Occipital lobe (tissue), 2 donors: ENCODE measurements around the gene MORN1. TPM values are rescaled to one million over a fixed set of nuclear protein-coding genes. Genes with fewer than 3 reads are reported as not detected.

Experiments
- DNase-seq: peaks from one replicate; lab custom pipeline; 2025; lab: John Stamatoyannopoulos, UW
- total RNA-seq: library from RNA; depleted of rRNA; stranded (reverse); fragments of >200 nt; gene quantifications from one replicate; pipeline ENCODE4 v1.2.3, GENCODE V29; 2014

The MORN1 gene
- total RNA-seq, 1 donor from 2014 or later = 13.1 TPM

DNA sequence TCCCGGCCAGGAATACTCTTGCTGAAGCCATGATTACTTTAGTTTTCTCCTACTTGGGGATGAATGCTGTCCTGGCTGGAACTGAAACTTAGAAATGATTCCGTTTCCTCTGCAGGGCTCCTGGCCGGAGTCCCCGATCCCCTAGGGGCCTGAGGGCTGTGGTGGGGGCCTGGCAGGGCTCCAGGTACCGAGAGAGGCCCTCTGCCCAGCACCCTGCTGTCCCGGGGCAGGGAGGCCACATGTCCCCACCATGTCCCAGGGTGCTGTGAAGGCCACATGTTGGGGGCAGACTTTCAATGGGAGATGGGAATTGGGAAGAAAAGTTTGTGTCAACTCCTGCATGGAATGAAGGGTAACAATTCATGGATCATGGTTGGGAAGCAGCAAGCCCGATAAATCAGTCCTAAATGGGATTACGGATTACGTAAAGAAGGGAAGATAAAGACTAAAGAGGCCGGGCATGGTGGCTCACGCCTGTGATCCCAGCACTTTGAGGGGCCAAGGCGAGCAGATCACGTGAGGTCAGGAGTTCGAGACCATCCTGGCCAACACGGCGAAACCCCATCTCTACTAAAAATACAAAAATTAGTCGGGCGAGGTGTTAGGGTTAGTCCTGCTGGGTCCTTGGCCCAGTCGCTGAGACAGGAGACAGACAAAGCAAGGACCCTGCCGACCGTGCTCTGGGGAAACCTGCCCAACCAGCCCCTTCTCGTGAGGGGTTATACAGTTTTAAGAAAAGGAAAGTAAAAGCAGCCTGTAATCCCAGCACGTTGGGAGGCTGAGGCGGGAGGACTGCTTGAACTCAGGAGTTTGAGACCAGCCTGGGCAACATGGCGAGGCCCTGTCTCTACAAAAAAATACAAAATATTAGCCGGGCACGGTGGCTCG, 37.6 kb downstream of the MORN1 start:
- no peak for DNase-seq

DNA sequence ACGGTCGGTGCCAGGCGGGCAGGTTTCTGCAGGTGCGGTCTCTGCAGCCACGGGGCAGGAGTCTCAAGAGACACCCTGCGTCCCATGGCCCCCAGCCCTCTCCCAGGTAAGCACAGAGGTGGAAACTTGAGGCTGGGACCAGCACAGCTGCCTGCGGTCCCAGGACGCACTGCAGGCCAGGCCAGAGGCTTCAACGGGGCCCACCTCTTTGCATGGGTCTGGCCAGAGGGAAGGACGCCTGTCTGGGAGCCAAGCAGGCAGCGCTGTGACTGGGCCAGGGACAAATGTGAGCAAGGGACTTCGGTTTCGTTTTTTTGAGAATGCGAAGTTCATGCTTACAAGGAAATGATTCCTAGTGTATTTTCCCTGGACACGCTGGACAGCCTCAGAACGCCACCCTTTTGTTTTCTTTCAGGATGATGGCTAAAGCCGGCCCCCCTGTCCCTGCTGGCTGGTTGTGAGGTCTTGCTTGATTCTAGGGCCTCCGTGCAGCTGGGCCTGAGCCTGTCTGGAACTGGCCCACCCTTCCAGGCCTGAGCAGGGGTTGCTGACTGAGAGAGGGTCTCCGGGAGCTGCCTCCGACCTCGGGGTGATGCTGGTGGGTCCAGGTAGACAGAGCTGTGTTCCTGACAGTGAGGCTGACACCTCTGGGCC, 38.3 kb downstream of the MORN1 start:
- no peak for DNase-seq

DNA sequence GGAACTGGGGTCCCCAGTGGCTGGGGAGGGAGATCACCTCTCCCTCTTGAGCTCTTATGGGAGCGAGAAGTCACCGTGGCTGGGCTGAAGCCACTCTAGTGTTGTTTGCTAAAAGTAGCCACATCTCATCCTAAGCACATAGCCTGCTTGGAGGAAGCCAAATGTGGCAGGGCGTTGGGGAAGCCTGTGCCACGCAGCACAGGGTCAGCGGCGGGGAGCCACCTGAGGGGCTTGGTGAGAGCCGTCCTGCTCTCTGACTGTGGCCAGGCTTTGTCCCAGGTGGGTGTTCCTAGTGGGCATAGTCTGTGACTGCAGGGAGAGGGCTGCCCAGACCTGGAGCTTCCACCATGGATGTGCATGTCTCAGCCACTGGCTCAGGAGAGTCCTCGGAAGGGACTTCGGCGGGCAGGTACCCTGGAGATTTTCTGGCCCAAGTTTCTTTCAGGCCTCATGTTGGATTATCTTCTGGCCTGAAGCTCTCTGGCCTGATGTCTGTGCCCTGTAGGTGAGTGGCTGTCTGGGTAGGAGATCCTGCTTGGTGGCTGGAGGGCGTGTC, 38.9 kb downstream of the MORN1 start:
- no peak for DNase-seq

DNA sequence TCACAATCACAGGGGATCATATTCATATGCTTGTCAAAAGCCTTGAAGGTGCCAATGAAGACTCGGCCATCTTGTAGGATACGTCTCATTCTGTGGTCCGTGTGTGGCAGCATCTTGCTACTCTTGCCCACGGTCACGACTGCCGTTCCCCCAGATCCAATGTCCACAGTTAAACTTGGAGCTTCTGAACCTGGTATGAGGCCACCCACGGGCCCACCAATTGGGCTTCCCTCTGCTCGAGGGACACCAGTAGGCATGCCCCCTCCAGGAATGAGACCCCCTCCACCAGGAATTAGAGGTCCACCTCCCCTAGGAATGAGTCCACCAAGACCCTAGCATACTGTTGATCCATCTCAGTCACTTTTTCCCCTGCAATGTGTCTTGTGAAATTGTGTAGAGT, 39.6 kb downstream of the MORN1 start:
- no peak for DNase-seq

DNA sequence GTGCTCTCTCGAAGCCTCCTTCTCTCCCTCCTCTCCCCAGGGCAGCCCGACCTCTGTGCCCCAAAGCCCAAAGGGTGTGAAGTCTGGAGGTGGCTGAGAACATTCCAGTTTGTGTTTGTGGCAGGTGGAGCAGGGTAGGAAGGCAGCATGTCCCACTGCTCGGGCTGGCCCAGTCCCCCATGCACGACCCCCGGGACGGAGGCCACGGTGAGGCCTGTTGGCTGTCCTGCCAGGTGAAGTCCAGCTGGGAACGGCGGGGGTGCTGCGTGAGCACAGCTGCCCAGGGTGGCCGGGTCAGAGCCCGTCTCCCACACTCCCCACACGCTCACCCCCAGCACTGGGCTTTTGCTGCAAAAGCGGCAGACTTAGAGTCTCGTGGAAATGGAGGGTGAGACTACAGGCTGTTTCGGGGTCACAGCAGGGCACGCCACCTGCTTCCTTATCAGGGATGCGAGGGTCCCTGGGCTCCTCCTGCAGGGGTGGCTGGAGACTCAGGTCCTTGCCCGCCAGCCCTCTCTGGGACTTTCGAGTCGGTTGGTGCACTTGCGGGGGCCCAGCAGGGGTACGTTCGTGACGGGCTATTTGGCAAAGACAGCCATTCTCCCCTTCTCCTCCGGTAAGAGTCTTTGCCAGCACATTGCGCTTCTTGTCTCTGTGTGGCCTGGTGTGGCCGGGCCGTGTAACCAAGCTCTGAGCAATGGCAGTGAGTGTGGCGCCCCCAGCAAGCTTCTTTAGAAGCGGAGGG, 40.3 kb downstream of the MORN1 start:
- DNase-seq = no peak

DNA sequence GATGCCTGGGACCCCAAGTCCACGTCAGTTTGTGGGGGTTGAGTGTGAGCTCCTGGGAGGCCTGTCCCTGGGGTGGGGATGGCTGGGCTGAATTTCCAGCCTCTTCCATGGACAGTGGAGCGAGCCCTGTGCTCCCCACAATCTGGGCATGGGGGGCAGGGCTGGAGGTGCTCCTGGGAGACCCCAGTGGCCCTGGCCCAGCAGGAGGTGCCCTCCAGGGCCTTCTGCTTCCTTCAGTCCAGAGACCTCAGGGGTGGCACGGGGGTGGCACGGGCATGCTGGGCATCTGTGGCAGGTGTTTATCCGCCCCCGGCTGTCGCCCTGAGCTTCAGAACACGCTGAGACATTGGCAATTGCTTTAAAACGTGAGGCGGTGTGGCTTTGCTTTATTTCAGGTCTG, 40.9 kb downstream of the MORN1 start:
- no peak for DNase-seq

DNA sequence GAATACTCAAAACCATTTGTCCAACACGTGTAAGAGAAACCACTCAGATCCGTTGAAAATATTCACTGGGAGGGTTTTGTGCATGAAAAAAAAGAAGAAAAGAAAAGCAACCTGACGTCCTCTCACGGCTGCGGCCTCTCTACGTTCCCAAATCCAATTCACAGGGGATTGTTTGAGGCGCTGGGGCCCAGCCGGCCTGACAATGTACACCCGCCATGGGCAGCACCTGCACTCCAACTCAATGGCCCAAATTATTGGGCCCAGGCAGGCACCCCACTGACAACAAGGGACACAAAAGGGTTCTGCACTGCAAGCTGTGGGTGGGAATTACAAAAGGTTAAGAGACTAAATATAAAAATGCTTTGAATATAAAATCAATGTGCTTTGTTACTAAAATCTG, 41.5 kb downstream of the MORN1 start:
- DNase-seq = no peak

DNA sequence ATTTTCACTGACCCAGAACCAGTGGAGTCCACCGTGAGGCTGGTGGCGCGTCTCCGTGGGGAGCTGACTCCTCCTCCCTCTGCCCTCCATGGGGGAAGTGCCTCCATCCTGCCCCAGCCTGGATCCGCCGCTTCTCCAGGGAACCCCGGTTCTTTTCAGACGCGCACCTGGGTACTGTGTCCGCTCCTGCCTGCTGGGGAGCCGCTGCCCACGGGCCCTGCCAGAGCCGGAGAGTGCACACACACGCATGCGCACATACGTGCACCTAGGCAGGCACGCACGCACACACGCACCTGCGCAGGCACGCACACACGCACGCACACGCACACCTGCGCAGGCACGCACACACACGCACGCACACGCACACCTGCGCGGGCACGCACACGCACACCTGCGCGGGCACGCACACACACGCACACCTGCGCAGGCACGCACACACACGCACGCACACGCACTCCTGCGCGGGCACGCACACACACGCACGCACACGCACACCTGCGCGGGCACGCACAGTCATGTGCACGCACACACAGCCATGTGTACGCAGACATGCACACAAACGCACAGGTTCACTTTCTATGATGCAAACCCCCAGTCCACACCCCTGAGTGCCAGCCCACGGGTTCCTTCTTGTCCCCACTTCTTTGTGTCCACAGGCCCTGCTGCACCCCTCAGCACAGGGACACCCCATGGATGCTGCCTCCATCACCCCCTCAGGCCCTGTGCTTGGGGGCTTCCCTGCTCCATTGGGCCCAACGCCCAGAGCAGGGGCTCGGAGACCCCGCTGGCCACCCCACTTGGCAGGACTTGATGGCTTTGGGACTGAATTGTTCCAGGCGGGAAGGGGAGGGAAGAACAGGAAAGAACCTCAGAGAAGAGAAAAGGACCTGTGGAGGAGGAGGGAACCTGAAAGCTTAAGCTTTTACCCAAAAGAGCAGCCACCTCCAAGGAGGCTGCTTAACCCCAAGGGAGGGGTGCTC, 42.7 kb downstream of the MORN1 start:
- no peak for DNase-seq

DNA sequence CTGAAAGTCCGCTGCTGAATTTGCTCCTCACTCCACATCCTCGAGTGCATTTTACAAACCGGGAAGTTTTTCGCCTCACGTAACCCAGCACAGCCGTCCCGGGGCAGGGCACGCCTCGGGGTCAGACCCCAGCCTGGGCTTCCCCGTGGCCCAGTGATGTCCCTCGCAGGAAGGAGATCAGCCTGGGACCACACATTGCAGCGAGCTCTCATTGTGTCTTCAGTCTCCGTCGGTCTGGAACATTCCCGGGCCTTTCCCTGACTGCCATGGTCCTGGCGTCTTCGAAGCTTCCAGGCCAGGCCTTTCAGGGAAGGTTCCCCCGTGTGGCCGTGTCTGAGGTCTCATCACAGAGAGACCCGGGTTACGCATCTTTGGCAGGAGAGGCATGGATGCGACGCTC, 43.5 kb downstream of the MORN1 start:
- no peak for DNase-seq

DNA sequence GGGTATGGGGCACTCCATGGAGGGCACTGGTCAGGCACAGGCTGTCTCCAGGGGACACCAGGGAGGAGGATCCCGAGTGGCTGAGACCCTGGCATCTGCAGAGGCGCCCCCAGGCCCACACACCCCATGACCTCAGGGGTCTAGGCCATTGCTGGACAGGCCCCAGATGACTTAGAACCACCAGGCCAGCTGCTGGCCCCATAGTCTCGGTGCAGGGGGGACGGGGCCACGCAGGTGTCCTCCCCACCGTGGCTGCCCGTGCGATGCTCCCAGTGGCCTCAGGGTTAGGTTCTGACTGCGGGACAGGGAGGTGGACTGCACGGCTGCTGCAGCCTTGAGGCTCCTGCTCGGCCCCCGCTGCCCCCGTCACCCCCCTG, 44.0 kb downstream of the MORN1 start:
- DNase-seq = no peak

DNA sequence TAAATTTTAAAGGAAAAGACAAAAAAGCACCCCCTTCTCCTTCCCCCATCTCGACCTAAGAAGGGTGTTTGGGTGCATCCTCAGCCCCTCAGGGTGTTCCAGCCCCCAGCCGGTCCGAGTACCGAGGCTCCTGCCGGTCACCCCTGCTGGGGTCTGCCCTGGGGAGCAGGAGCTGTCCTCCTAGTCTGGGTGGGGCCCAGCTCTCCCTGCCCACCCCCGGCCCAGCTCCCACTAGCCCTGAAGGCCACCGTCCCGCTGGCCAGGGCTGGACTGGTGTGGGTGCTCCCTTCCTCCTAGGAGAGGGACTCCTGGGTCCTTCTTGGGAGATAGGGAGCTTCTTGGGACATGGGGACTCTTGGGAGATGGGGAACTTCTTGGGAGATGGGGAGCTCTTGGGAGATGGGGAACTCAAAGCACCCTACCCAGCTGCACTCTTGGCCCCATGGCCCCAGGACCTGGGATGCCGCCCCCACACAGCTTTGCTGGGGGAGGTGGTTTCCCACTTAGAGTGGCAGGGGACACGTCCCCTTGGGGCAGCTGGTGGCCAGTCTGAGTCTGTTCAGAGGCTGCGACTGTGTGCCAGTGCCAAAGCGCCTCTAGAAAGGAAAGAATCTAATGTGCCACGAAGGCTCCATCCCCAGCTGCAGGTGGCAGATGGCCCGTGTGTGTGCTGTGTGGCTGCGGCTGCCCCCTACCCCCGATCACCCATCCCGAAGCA, 44.5 kb downstream of the MORN1 start:
- DNase-seq = no peak

DNA sequence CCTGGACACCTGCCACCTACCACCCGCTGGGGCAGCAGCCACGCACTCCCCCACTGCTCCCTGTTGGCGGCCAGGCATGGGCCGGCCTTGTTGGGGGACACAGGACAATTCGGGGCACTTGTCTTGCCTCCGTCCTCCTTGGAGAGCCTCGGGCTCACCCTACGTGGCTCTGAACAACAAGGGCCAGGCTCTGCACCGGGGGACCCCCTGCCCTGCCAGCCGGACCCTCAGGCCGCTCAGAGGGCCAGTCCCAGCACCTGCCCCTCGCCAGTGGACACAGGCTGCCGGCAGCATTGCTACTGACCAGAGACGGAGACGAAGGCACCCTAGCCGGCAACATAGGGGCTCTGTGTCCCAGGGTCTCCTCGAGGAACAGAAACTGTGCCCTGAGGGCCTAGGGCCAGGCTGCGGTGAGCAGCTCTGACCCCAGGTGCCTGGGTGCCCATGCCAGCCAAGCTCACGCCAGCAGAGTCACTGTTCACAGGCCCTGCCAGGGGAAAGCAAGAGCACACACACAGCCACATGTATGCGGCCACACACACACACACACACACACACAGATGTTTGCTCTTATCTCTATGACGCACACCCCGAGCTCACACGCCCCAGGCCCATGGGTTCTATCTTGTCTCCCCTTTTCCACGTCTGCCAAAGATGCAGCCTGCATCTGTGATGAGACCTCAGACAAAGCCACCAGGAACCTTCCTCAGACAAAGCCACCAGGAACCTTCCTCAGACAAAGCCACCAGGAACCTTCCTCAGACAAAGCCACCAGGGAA, 45.9 kb downstream of the MORN1 start:
- DNase-seq = no peak

DNA sequence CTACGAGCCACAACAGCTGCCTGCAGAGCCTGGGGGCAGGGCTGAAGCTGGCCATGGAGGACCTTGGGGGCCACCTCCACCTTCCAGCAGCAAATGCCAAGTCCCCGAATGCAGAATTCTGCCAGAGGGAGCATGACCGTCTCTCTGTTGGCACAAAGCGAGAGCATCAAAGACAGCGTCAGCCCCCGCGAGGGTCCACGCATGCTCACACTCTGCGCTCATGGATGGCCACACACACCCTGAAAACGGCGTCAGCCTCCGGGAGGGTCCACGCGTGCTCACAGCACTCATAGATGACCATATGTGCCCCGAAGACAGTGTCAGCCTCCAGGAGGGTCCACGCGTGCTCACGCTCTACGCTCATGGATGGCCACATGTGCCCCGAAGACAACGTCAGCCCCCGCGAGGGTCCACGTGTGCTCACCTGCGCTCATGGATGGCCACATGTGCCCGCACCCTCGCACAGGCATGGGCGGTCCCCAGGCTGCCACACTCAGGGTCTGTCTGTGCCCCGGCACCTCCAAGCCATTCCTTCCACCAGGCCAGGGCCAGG, 46.5 kb downstream of the MORN1 start:
- DNase-seq = no peak

DNA sequence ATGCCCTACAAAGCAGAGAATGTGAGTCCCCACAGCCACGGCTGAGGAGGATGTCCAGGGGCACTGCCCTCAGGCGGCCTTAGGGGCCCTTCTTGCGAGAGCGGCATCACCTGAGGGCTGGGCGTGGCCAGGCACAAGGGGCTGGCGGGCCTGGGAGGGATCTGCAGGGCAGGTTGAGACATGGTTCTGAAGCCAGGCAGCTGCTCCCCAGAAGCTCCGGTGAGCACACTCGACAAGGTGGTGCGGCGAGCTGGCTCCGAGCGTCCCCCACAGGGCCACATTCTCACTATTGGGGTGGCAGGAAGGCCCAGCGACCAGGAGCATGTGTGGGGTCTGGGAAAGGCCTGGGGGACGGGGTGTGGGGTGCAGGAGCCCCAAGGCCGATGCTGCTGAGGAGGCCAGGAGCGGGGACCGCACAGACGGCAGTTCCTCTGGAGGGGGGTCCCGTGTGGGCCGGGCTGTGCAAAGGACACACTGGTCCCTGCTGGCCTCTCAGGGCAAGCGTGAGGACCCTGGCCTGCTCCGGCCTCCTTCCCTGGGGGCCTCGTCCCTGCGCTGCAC, 47.2 kb downstream of the MORN1 start:
- DNase-seq = no peak

DNA sequence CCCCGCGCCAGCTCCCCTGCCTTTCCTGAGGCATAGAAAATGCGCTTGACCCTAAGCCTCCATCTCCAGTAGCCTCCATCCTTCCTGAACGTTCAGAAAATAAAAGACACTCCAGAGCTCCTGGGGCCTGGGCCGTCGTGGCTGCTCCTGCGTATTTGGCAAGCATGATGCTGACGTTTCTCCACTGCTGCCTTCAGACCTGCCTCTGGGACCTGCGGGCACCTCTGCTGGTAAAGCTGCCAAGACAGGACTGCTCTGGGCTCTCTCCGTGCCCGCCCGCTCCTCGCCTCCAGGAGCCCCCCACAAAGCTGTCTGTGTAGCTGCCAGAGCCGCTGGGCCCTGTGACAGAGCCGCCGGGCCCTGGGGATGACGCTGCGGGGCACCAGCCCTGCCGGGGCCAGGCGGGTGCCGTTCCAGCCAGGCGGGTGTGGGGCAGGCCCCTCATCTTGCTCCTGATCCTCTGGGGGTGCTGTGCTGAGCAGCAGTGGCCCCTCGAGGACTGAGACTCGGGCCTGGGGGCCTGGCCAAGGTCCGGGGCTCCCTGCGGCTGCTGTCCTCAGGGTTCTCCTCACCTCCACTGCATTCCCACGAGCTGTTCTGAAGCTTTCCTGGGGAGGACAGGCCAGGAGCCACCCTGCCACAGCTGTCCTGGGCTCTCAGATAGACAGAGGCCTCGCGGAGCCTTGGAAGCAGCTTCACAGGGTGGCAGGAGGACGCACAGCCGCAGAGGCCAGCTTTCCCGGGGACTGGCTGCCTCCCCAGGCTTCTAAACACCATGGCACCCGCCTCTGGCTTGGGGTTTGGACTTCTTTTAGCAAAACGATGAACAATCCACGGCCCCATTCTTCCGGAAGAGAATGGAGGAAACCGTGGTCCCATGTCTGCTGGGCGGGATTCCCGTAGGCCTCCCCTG, 48.1 kb downstream of the MORN1 start:
- DNase-seq = no peak

DNA sequence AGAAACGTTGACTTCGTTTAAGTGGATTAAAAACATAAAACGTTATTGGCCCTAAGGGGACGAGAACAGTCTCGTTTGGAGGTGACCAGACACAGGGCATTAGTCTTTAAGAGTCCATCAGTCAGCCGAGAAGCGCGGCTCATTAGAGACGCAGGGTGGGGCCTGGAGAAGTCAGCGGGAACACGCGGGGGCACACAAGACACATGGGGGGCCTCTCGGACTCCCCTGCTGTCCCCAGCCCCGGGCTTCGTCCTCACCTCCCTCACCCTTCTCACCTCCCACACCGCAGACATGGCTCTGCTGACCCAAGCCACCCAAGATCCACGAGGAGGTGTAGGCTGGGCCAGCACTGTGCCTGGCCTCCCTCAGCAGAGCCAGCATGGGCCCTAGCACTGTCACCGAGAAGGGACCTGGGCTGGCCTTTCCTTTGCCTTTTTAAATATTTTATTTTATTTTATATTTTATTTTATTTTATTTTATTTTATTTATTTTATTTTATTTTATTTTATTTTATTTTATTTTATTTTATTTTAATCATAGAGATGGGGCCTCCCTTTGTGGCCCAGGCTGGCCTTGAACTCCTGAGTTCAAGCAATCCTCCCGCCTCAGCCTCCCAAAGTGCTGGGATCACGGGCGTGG, 48.9 kb downstream of the MORN1 start:
- no peak for DNase-seq

DNA sequence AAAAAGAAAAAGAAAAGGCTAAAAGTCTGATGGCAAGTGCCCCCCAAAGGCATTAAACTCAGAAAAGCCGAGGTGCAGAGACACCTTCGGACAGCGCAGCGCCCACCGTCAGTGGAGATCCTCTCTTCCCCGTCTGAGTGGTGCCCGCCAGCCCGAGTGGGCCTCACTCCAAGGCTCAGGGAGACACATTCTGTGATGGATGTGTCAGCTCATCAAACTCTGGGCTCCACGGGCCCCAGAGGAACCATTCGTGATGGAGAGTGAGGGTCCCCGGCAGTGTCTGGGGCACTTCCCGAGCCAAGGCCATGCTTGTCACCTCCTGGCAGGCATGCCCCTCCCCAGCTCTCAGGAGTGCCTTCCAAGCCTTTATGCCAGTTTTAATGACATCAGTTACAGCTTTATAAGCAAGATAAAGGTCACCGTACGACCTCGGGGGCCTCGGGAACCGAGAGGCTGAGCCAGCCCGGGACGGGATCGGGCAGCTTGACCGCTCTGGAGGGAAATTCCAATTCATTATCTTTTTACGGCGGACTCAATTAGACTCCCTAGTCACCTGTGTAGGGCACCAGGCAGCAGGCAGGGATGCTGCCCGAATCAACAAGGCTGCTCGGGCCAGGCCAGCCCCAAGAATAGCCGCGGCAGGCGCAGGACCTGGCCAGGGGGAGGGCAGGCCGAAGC, 49.5 kb downstream of the MORN1 start:
- no peak for DNase-seq
